PC-3 (cell line): ENCODE measurements around the gene CORIN. TPM values are rescaled to one million over a fixed set of nuclear protein-coding genes. Genes with fewer than 3 reads are reported as not detected.

ENCODE experiments used
- ATAC-seq: fragments of 200-7000 bp; cut with Tn5 transposase; 2 replicates; pipeline ENCODE4 v1.9.1; 2020; ENCODE audit warnings: mild to moderate bottlenecking, moderate library complexity
- BruUV-seq: library from RNA; stranded (reverse); fragments of 400-500 nt; replicated peaks from 2 replicates; lab custom pipeline; 2021; lab: Mats Ljungman, UMichigan
- CTCF ChIA-PET: fragments of 300-600 bp; sonication (Branson Sonifier 250); formaldehyde crosslinking; loops from one replicate; lab custom pipeline; 2022; ENCODE audit warnings: antibody characterized with exemption; lab: Charles Lee
- POLR2A ChIA-PET: fragments of 300-600 bp; sonication (Branson Sonifier 250); formaldehyde crosslinking; loops from one replicate; lab custom pipeline; 2022; ENCODE audit warnings: antibody characterized with exemption; ENCODE audit not compliant: unreplicated experiment; lab: Charles Lee
- DNase-seq: peaks from one replicate; pipeline ENCODE4 v3.0.0-alpha.2; 2015
- H2AFZ ChIP-seq: fragments of 300-600 bp; sonication (generic); 2 replicates; pipeline ENCODE4 v1.6.0; 2016; ENCODE audit warnings: antibody characterized with exemption, low read length
- H3F3A ChIP-seq: fragments of 300-600 bp; sonication (generic); one replicate; pipeline ENCODE4 v1.6.0; 2017; ENCODE audit warnings: antibody characterized with exemption, low read length, control low read depth, mild to moderate bottlenecking; ENCODE audit not compliant: unreplicated experiment
- H3K27ac ChIP-seq: fragments of 300-600 bp; sonication (generic); 2 replicates; pipeline ENCODE4 v1.5.1; 2016; ENCODE audit warnings: mild to moderate bottlenecking, low read length
- H3K27me3 ChIP-seq: fragments of 300-600 bp; sonication (generic); 2 replicates; pipeline ENCODE4 v1.6.1; 2016; ENCODE audit warnings: low read length, mixed read lengths
- H3K36me3 ChIP-seq: fragments of 300-600 bp; sonication (generic); 2 replicates; pipeline ENCODE4 v1.6.1; 2016; ENCODE audit warnings: low read depth, mixed run types, low read length, mixed read lengths
- H3K4me1 ChIP-seq: fragments of 300-600 bp; sonication (generic); 2 replicates; pipeline ENCODE4 v1.5.1; 2016; ENCODE audit warnings: low read length; ENCODE audit not compliant: insufficient read depth
- H3K4me2 ChIP-seq: fragments of 300-600 bp; sonication (generic); 2 replicates; pipeline ENCODE4 v1.6.0; 2016; ENCODE audit warnings: low read length
- H3K4me3 ChIP-seq: fragments of 300-600 bp; sonication (generic); 2 replicates; pipeline ENCODE4 v1.5.1; 2016; ENCODE audit warnings: mild to moderate bottlenecking, low read length, mixed read lengths
- H3K79me2 ChIP-seq: fragments of 300-600 bp; sonication (generic); 2 replicates; pipeline ENCODE4 v1.6.1; 2017; ENCODE audit warnings: low read length, mixed read lengths
- H3K9ac ChIP-seq: fragments of 300-600 bp; sonication (generic); 2 replicates; pipeline ENCODE4 v1.6.0; 2016; ENCODE audit warnings: mild to moderate bottlenecking, low read length
- H3K9me2 ChIP-seq: fragments of 300-600 bp; sonication (generic); replicated peaks from 2 replicates; pipeline ENCODE4 v1.6.1; 2016; ENCODE audit warnings: mixed run types, low read length, mixed read lengths
- H3K9me3 ChIP-seq: fragments of 300-600 bp; sonication (generic); 2 replicates; pipeline ENCODE4 v1.6.1; 2016; ENCODE audit warnings: low read length, mixed read lengths
- H4K20me1 ChIP-seq: fragments of 300-600 bp; sonication (generic); 2 replicates; pipeline ENCODE4 v1.6.1; 2016; ENCODE audit warnings: low read length, mixed read lengths
- CTCF ChIP-seq: fragments of 300-600 bp; sonication (generic); conservative IDR thresholded peaks from 2 replicates; pipeline ENCODE4 v1.5.1; 2017; ENCODE audit warnings: antibody characterized with exemption, low read depth, mild to moderate bottlenecking, low read length
- EZH2 ChIP-seq: fragments of 300-600 bp; sonication (generic); IDR thresholded peaks from one replicate; pipeline ENCODE4 v1.6.1; 2017; ENCODE audit warnings: antibody characterized with exemption, mild to moderate bottlenecking, low read length; ENCODE audit not compliant: unreplicated experiment
- EZH2phosphoT487 ChIP-seq: fragments of 300-600 bp; sonication (generic); IDR thresholded peaks from 2 replicates; pipeline ENCODE4 v1.6.1; 2018; ENCODE audit warnings: mild to moderate bottlenecking, antibody characterized with exemption, low read length, borderline replicate concordance
- intact Hi-C: fragments of 100-400 bp; cut with micrococcal nuclease; formaldehyde crosslinking; loops from 2 replicates; pipeline ENCODE4 v1.9.0; 2023
- total RNA-seq: library from RNA; depleted of rRNA; stranded (reverse); fragments of >200 nt; gene quantifications from 2 replicates; pipeline ENCODE4 v1.2.3, GENCODE V29; 2014

Gene CORIN
- total RNA-seq, 1 experiment from 2014 or later: not detected

GRCh38 chr4:47809654-47810203 lies 28.1 kb downstream of the CORIN start:
- intact Hi-C loops: no loop called here

GRCh38 chr4:47804598-47804997 lies 33.3 kb downstream of the CORIN start:
- no TSS peak for BruUV-seq
- ATAC-seq (no peak), DNase-seq (no peak)
- Histone ChIP-seq H3K27ac (no peak overlapping the region), H3K36me3 (no peaks in the 10 kb centered on the region), H3K9me3 (no peaks in the 10 kb centered on the region), H3K4me3 (no peak overlapping the region), H3K9ac (no peak overlapping the region), H3K9me2 (no peaks in the 10 kb centered on the region), H3K79me2 (no peaks in the 10 kb centered on the region), H2AFZ (no peak overlapping the region), H3F3A (no peaks in the 10 kb centered on the region), H4K20me1 (no peaks in the 10 kb centered on the region), H3K27me3 (peaks cover 17% of the 10 kb centered on the region), H3K4me2 (no peak overlapping the region), H3K4me1 (no peaks in the 10 kb centered on the region)
- CTCF ChIA-PET: no interaction called here
- no peak for TF ChIP-seq EZH2phosphoT487
- no peak for TF ChIP-seq CTCF
- no peak for TF ChIP-seq EZH2
- intact Hi-C loops: no loop called here
- POLR2A ChIA-PET: no interaction called here

More at GRCh38 chr4:47809654-47810203, 28.1 kb downstream of the CORIN start:
- TF ChIP-seq EZH2 (no peak), EZH2phosphoT487 (no peak), CTCF (no peak)
- Histone ChIP-seq H2AFZ (no peak overlapping the region), H3K36me3 (no peaks in the 10 kb centered on the region), H3K27ac (no peak overlapping the region), H3K4me2 (no peak overlapping the region), H3K9me2 (no peaks in the 10 kb centered on the region), H3K27me3 (peaks cover 49% of the 10 kb centered on the region), H3F3A (no peaks in the 10 kb centered on the region), H3K4me1 (no peaks in the 10 kb centered on the region), H3K4me3 (no peak overlapping the region), H3K9ac (no peak overlapping the region), H4K20me1 (no peaks in the 10 kb centered on the region), H3K9me3 (no peaks in the 10 kb centered on the region), H3K79me2 (no peaks in the 10 kb centered on the region)
- DNase-seq (no peak), ATAC-seq (no peak)
- POLR2A ChIA-PET: no interaction called here
- BruUV-seq: no TSS peak
- CTCF ChIA-PET: no interaction called here

GRCh38 chr4:47801481-47802002 lies 36.3 kb downstream of the CORIN start:
- POLR2A ChIA-PET: no interaction called here
- Histone ChIP-seq H3F3A (no peaks in the 10 kb centered on the region), H3K79me2 (no peaks in the 10 kb centered on the region), H3K4me3 (no peak overlapping the region), H3K36me3 (no peaks in the 10 kb centered on the region), H3K4me2 (no peak overlapping the region), H3K4me1 (no peaks in the 10 kb centered on the region), H3K27me3 (peaks cover 8% of the 10 kb centered on the region; the same call in 1 of the 2 replicates), H4K20me1 (no peaks in the 10 kb centered on the region), H3K27ac (no peak overlapping the region), H3K9ac (no peak overlapping the region), H3K9me2 (no peaks in the 10 kb centered on the region), H2AFZ (no peak overlapping the region), H3K9me3 (no peaks in the 10 kb centered on the region)
- ATAC-seq: no peak
- CTCF ChIA-PET: no interaction called here
- TF ChIP-seq EZH2phosphoT487: no peak
- TF ChIP-seq CTCF: no peak
- intact Hi-C loops: no loop called here
- DNase-seq: no peak
- no TSS peak for BruUV-seq
